WERI-Rb-1 (cell line): ENCODE measurements around the gene DHTKD1.
"Not testable (repeated sequence)": the region's sequence is repeated elsewhere in the genome, so short reads cannot be mapped to it uniquely, and the experiment has no call there.

Experiments used
- DNase-seq: peaks from one replicate; pipeline ENCODE4 v3.0.0-alpha.2; 2020
- H3K27ac ChIP-seq: fragments of 250-450 bp; sonication (Bioruptor Pico); 2 replicates; pipeline ENCODE4 v1.5.1; 2020; ENCODE audit warnings: mild to moderate bottlenecking, moderate library complexity
- H3K27me3 ChIP-seq: fragments of 250-450 bp; sonication (Bioruptor Pico); 2 replicates; pipeline ENCODE4 v1.5.1; 2021; ENCODE audit warnings: mild to moderate bottlenecking, low read depth, moderate library complexity; ENCODE audit not compliant: insufficient read depth, severe bottlenecking
- H3K36me3 ChIP-seq: fragments of 250-450 bp; sonication (Bioruptor Pico); 2 replicates; pipeline ENCODE4 v1.5.1; 2020; ENCODE audit warnings: mild to moderate bottlenecking, moderate library complexity
- H3K4me3 ChIP-seq: 2 replicates; pipeline ENCODE4 v1.5.1; 2011; ENCODE audit warnings: low read depth, mild to moderate bottlenecking, control low read depth, low read length
- H3K9me3 ChIP-seq: fragments of 250-450 bp; sonication (Bioruptor Pico); 2 replicates; pipeline ENCODE4 v1.5.1; 2021; ENCODE audit warnings: mild to moderate bottlenecking, moderate library complexity; ENCODE audit not compliant: severe bottlenecking
- CTCF ChIP-seq: IDR thresholded peaks from 2 replicates; pipeline ENCODE4 v1.5.1; 2011; ENCODE audit warnings: low read depth, mild to moderate bottlenecking, control low read depth, inconsistent platforms, low read length

DHTKD1 gene

GRCh38 chr10:12055732-12056131, 13.0 kb upstream of the DHTKD1 start:
- no peak for DNase-seq
- Histone ChIP-seq H3K27me3 (no peaks in the 10 kb centered on the region), H3K4me3 (no peak overlapping the region), H3K9me3 (no peaks in the 10 kb centered on the region), H3K27ac (no peak overlapping the region), H3K36me3 (no peaks in the 10 kb centered on the region)
- no peak for TF ChIP-seq CTCF

GRCh38 chr10:12056748-12057147, 12.0 kb upstream of the DHTKD1 start:
- Histone ChIP-seq H3K4me3 (no peak overlapping the region), H3K9me3 (no peaks in the 10 kb centered on the region), H3K27ac (no peak overlapping the region), H3K36me3 (no peaks in the 10 kb centered on the region), H3K27me3 (no peaks in the 10 kb centered on the region)
- TF ChIP-seq CTCF = no peak
- no peak for DNase-seq

GRCh38 chr10:12061124-12061523, 7.6 kb upstream of the DHTKD1 start:
- Histone ChIP-seq H3K4me3 (no peak overlapping the region), H3K27ac (no peak overlapping the region), H3K36me3 (no peaks in the 10 kb centered on the region), H3K27me3 (no peaks in the 10 kb centered on the region), H3K9me3 (no peaks in the 10 kb centered on the region)
- no peak for TF ChIP-seq CTCF
- DNase-seq = no peak

GRCh38 chr10:12062754-12063482, 5.8 kb upstream of the DHTKD1 start:
- H3K36me3 ChIP-seq = no peaks in the 10 kb centered on the region
- no peak overlapping the region for H3K4me3 ChIP-seq
- H3K27ac ChIP-seq = no peak overlapping the region
- no peaks in the 10 kb centered on the region for H3K27me3 ChIP-seq
- no peak for DNase-seq
- H3K9me3 ChIP-seq = no peaks in the 10 kb centered on the region
- no peak for TF ChIP-seq CTCF

- Histone ChIP-seq H3K27ac (no peak overlapping the region), H3K9me3 (no peaks in the 10 kb centered on the region), H3K27me3 (no peaks in the 10 kb centered on the region), H3K36me3 (no peaks in the 10 kb centered on the region), H3K4me3 (no peak overlapping the region)
- no peak for TF ChIP-seq CTCF
- DNase-seq = no peak
Observed at GRCh38 chr10:12063483-12063818, 5.3 kb upstream of the DHTKD1 start.

- DNase-seq = no peak
- TF ChIP-seq CTCF = no peak
- no peak overlapping the region for H3K27ac ChIP-seq
Observed at GRCh38 chr10:12067336-12067735, 1.4 kb upstream of the DHTKD1 start.

GRCh38 chr10:12071441-12071840, 2.7 kb downstream of the DHTKD1 start:
- not testable (repeated sequence) for H3K27ac ChIP-seq, H3K4me3 ChIP-seq

More at GRCh38 chr10:12067336-12067735, 1.4 kb upstream of the DHTKD1 start:
- Histone ChIP-seq H3K9me3 (no peaks in the 10 kb centered on the region), H3K36me3 (no peaks in the 10 kb centered on the region; the same call in 1 of the 2 replicates), H3K4me3 (no peak overlapping the region), H3K27me3 (no peaks in the 10 kb centered on the region)

More at GRCh38 chr10:12071441-12071840, 2.7 kb downstream of the DHTKD1 start:
- DNase-seq, H3K27me3 ChIP-seq, H3K36me3 ChIP-seq, H3K9me3 ChIP-seq: not testable (repeated sequence)
